HFF-Myc (cell line): ENCODE measurements around the gene GLDC.
"Not testable (repeated sequence)": the region's sequence is repeated elsewhere in the genome, so short reads cannot be mapped to it uniquely, and the experiment has no call there.

ENCODE experiments used
- DNase-seq: peaks from one replicate; pipeline ENCODE4 v3.0.0-alpha.2; 2011; ENCODE audit warnings: low read depth; ENCODE audit errors: extremely low read depth
- H3K4me3 ChIP-seq: replicated peaks from 2 replicates; pipeline ENCODE4 v1.5.1; 2011; ENCODE audit warnings: low read depth, mild to moderate bottlenecking, control low read depth, low read length
- TF ChIP-seq, protein P1 (sequence below): IDR thresholded peaks from 2 replicates; pipeline ENCODE4 v1.5.1; 2012; ENCODE audit warnings: mild to moderate bottlenecking, low read depth, low read length, control low read depth; ENCODE audit errors: missing control alignments

GLDC gene

DNA sequence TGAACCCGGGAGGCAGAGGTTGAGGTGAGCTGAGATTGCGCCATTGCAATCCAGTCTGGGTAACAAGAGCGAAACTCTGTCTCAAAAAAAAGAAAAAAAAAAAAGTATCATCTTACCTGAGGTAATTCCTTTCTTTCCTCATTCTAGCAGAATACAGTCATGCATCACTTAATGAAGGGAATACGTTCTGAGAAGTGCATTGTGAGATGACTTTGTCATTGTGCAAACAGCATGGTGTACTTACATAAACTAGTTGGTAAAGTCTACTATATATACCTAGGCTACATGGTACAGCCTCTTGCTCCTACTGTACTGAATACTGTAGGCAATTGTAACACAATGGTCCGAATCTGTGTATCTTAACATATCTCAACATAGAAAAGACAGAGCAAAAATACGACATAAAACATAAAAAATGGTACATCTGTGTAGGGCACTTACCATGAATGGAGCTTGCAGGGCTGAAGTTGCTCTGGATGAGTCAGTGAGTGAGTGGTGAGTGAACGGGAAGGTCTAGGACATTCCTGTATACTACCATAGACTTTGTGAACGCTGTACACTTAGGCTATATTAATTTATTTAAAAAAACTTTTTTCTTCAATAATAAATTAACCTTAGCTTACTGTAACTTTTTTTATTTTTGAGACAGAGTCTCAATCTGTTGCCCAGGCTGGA is 100.4 kb downstream of the GLDC start:
- TF ChIP-seq, protein P1, sequence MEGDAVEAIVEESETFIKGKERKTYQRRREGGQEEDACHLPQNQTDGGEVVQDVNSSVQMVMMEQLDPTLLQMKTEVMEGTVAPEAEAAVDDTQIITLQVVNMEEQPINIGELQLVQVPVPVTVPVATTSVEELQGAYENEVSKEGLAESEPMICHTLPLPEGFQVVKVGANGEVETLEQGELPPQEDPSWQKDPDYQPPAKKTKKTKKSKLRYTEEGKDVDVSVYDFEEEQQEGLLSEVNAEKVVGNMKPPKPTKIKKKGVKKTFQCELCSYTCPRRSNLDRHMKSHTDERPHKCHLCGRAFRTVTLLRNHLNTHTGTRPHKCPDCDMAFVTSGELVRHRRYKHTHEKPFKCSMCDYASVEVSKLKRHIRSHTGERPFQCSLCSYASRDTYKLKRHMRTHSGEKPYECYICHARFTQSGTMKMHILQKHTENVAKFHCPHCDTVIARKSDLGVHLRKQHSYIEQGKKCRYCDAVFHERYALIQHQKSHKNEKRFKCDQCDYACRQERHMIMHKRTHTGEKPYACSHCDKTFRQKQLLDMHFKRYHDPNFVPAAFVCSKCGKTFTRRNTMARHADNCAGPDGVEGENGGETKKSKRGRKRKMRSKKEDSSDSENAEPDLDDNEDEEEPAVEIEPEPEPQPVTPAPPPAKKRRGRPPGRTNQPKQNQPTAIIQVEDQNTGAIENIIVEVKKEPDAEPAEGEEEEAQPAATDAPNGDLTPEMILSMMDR, result no peak
- H3K4me3 ChIP-seq, result no peak overlapping the region
- DNase-seq, result no peak

DNA sequence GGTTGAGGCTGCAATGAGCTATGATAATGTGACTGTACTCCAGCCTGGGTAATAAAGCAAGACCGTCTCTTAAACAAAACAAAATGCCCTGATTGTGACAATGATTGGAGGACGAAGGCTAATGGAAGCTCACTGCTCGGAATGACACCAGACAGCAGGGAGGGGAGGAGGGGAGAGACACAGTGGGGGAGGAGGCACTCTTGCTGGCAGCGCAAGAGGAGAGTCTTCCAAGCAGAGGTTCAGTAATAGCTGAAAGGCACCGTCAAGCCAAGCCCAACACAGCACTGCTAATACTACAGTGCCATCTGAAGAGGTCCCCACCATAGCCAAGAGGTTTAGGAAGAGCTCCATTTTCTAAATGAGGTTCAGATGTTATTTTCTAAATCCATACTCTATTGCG is 102.3 kb downstream of the GLDC start:
- no peak overlapping the region for H3K4me3 ChIP-seq
- TF ChIP-seq, protein P1, result no peak
- DNase-seq, result no peak

DNA sequence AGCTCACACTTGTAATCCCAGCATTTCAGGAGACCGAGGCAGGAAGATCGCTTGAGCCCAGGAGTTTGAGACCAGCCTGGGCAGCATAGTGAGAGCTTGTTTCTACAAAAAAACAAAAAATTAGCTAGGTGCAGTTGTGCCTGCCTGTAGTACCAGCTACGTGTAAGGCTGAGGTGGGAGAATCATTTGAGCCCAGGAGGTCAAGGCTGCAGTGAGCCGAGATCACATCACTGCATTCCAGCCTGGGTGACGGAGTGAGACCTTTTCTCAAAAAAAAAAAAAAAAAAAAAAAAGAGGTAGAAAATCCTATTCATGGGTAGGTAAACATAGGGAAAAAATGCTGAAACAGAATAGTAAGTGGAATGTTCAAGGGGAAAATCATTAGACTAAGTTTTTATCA is 102.9 kb downstream of the GLDC start:
- not testable (repeated sequence) for H3K4me3 ChIP-seq, DNase-seq

DNA sequence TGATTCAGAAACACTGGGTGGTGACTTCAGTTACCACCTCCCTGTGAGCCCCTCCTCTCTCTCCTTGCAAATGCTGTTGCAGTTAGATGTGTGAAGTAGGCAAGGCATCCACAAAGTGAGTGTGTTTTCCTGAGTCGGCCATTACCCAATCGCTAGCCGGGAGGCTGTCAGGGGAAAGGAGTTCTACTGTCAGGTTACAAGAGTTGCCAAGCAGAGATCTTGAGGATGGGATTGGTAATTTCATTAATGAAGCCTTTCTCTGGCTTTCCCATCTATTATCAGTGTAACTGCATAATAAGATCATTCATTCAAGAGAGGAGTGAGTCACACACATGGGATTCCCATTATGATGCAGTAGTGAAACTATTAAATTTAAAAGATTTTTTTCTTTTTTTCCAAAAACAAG is 106.9 kb downstream of the GLDC start:
- no peak for DNase-seq
- no peak overlapping the region for H3K4me3 ChIP-seq
- TF ChIP-seq, protein P1, result no peak

DNA sequence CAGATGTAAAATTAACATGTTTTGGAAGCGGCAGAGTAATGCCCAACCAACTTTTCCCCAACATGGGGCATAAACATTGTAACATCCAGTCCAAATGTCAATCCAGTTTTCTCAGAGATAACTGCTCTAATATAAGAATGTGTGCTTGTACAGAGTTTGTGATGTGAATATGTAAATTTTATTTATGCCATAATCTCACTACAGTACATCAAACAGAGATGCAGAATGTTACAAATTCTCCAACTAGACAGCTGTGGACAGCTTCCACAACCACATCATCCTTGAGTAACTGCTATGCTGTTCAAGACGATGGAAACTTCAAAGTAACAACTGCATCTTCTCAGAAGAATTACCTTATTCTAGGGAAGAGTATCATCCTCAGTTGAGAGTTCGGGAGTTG is 109.9 kb downstream of the GLDC start:
- H3K4me3 ChIP-seq, result no peak overlapping the region
- DNase-seq, result no peak
- TF ChIP-seq, protein P1, result no peak

DNA sequence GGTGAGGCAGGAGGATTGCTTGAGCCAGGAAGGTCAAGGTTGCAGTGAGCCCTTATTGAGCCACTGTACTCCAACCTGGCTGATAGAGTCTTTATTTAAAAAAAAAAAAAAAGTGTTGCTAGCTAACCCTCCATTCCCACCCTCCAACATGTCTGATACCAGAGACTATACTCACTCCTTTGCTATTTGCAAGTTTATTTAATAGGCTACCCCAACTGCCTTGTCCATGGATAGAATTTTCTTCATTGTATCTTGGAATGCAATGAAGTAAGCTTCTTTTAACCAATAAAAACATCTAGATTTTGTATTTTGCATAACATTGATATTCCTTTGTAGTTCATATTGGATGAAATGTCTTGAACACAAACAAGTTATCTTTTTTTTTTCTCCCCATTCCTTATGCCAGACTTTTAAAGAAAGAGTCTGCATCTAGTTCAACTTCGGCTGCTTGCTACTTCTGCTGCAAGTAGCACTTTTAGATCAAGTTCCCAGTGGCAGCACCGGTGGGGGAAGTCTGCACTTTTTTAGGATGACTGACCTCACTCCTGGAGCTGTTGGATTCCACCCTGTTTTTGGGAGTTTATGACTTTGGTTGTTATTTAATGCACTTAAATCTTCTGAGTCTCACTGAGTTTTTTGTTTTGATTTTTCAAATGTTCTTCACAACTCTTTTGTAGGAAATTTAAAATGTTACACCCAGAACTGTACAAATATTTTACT is 120.0 kb downstream of the GLDC start:
- no peak overlapping the region for H3K4me3 ChIP-seq
- TF ChIP-seq, protein P1, result no peak
- no peak for DNase-seq

DNA sequence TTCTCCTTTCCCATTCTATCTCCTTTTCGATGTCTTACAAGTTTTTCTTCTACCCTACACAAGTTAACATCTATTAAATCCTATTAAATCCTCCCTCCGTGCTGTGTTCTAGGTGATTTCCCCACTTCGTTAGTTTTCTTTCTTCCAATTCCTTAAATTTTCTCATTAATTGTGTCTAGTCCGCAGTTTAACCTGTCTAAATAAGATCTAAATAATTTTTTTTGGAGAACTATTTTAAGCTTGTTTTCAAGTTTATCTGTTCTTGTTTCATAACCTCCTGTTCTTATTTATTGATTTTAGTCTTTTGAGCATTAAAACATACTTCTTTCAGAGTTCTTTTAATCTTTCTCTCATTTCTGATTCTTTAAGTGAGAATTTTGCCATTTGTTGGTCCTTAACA is 123.3 kb downstream of the GLDC start:
- DNase-seq, result no peak
- TF ChIP-seq, protein P1, result no peak
- no peak overlapping the region for H3K4me3 ChIP-seq
